Measurements from ENCODE around the gene RBP3. TPM values are rescaled to one million over a fixed set of nuclear protein-coding genes. Genes with fewer than 3 reads are reported as not detected.
"Not testable (repeated sequence)": the region's sequence is repeated elsewhere in the genome, so short reads cannot be mapped to it uniquely, and the experiment has no call there.

RBP3 gene
- total and polyA plus RNA-seq, 3 donors from 2014 or later: 0.09 to 0.25 TPM; not detected in 1

- peak; percentile 84 for DNase-seq
- no peaks in the 10 kb centered on the region for H3K36me3 ChIP-seq (ENCODE audit: low read depth, missing control alignments)
- H3K27ac ChIP-seq: peak within 1 kb of the TSS; percentile 34 to 70
- H3K9me3 ChIP-seq: no peaks in the 10 kb centered on the region
- intact Hi-C loops (cut with DNase I; ENCODE audit: low total_unique reads): no loop called here
- peak within 1 kb of the TSS; percentile 79 to 92 for H3K4me3 ChIP-seq
- no peak for TF ChIP-seq CTCF (IDR thresholded peaks at IDR 0.05)
- TF ChIP-seq POLR2A (IDR thresholded peaks at IDR 0.05): no peak
- H3K4me1 ChIP-seq: no peaks in the 10 kb centered on the region
- H3K27me3 ChIP-seq: no peaks in the 10 kb centered on the region
- 0 to 1% methylated on average over 15 to 47 of the region's 75 CpGs for WGBS, 2 donors
Measured at GRCh38 chr10:47384148-47384921, 36.2 kb downstream of the RBP3 start, which contains the start of gene ZNF488. Gene ZNF488 (minus strand): TSS chr10:47384293. CDS start chr10:47368829, 15,464 bp downstream.

GRCh38 chr10:47386104-47386503 lies 37.9 kb downstream of the RBP3 start:
- H3K4me1 ChIP-seq; DNase-seq; H3K4me3 ChIP-seq; H3K27ac ChIP-seq; intact Hi-C loops (cut with DNase I; ENCODE audit: low total_unique reads); H3K9me3 ChIP-seq; H3K36me3 ChIP-seq (ENCODE audit: low read depth, missing control alignments); H3K27me3 ChIP-seq: not testable (repeated sequence)
- 89 to 97% methylated on average over 1 to 2 of the region's 2 CpGs for WGBS, 2 donors

- DNase-seq: no peak
- intact Hi-C loops (cut with DNase I; ENCODE audit: low total_unique reads): no loop called here
- no peak for TF ChIP-seq CTCF (IDR thresholded peaks at IDR 0.05)
- H3K4me3 ChIP-seq: no peak overlapping the region
- no peaks in the 10 kb centered on the region for H3K9me3 ChIP-seq
- WGBS, 2 donors: 87 to 95% methylated on average over 4 of the region's 4 CpGs
- H3K27ac ChIP-seq: no peak overlapping the region
- no peaks in the 10 kb centered on the region for H3K27me3 ChIP-seq
- no peaks in the 10 kb centered on the region for H3K36me3 ChIP-seq (ENCODE audit: low read depth, missing control alignments)
- no peaks in the 10 kb centered on the region for H3K4me1 ChIP-seq
Measured at GRCh38 chr10:47388879-47389278, 40.7 kb downstream of the RBP3 start.

GRCh38 chr10:47389619-47390018 lies 41.5 kb downstream of the RBP3 start:
- Histone ChIP-seq H3K27me3 (no peaks in the 10 kb centered on the region), H3K4me3 (no peak overlapping the region), H3K36me3 (ENCODE audit: low read depth, missing control alignments) (no peaks in the 10 kb centered on the region), H3K9me3 (no peaks in the 10 kb centered on the region), H3K4me1 (no peaks in the 10 kb centered on the region), H3K27ac (no peak overlapping the region)
- DNase-seq: no peak
- TF ChIP-seq CTCF (IDR thresholded peaks at IDR 0.05): no peak
- no peak for TF ChIP-seq POLR2A (IDR thresholded peaks at IDR 0.05)
- intact Hi-C loops (cut with DNase I; ENCODE audit: low total_unique reads): no loop called here
- WGBS, 2 donors: 92 to 95% methylated on average over 3 of the region's 3 CpGs

GRCh38 chr10:47396311-47396717 lies 48.2 kb downstream of the RBP3 start:
- no peak overlapping the region for H3K27ac ChIP-seq
- no peak for TF ChIP-seq POLR2A (IDR thresholded peaks at IDR 0.05)
- TF ChIP-seq CTCF (IDR thresholded peaks at IDR 0.05): no peak
- DNase-seq: no peak

More at GRCh38 chr10:47396311-47396717, 48.2 kb downstream of the RBP3 start:
- Histone ChIP-seq H3K9me3 (no peaks in the 10 kb centered on the region), H3K4me3 (no peak overlapping the region), H3K27me3 (no peaks in the 10 kb centered on the region), H3K36me3 (ENCODE audit: low read depth, missing control alignments) (no peaks in the 10 kb centered on the region), H3K4me1 (no peaks in the 10 kb centered on the region)
- intact Hi-C loops (cut with DNase I; ENCODE audit: low total_unique reads): no loop called here
